CD8-positive, alpha-beta memory T cell (primary cell): ENCODE measurements around the gene ATOH8. TPM values are rescaled to one million over a fixed set of nuclear protein-coding genes. Genes with fewer than 3 reads are reported as not detected.
A peak's percentile ranks its signal among the peaks of the same experiment; 100 is the strongest.

Source experiments
- CTCF ChIA-PET: fragments of 350-600 bp; sonication (Branson Sonifier 250); formaldehyde crosslinking; loops from one replicate; lab custom pipeline; 2021; ENCODE audit warnings: antibody characterized with exemption; lab: Charles Lee
- POLR2A ChIA-PET: fragments of 350-600 bp; sonication (Branson Sonifier 250); formaldehyde crosslinking; loops from one replicate; lab custom pipeline; 2021; ENCODE audit warnings: antibody characterized with exemption; lab: Charles Lee
- DNase-seq, 5 donors: peaks; one replicate each; pipeline versions ENCODE4 v3.0.0 to v3.0.0-alpha.2; 2020 to 2022; ENCODE audit warnings: mixed read lengths in 1 of 5
- H3K27ac ChIP-seq: one replicate; pipeline ENCODE4 v1.7.0; 2013; ENCODE audit warnings: low read depth, mild to moderate bottlenecking, low read length, moderate library complexity
- H3K27me3 ChIP-seq: 2 replicates; pipeline ENCODE4 v1.7.0; 2013; ENCODE audit warnings: low read length, mild to moderate bottlenecking; ENCODE audit not compliant: insufficient read depth, poor library complexity, severe bottlenecking
- H3K36me3 ChIP-seq: 2 replicates; pipeline ENCODE4 v1.7.0; 2013; ENCODE audit warnings: mild to moderate bottlenecking, low read length, moderate library complexity; ENCODE audit not compliant: insufficient read depth
- H3K4me1 ChIP-seq: 2 replicates; pipeline ENCODE4 v1.7.0; 2013; ENCODE audit warnings: mild to moderate bottlenecking, low read length, moderate library complexity; ENCODE audit not compliant: insufficient read depth
- H3K4me3 ChIP-seq: 2 replicates; pipeline ENCODE4 v1.7.0; 2013; ENCODE audit warnings: mild to moderate bottlenecking, low read length
- H3K9me3 ChIP-seq: 2 replicates; pipeline ENCODE4 v1.7.0; 2013; ENCODE audit warnings: mild to moderate bottlenecking, low read length
- H3K27ac Mint-ChIP-seq, 8 donors: one replicate each; pipeline ENCODE4 v1.8.0; 2020 to 2021; ENCODE audit warnings: mixed read lengths in 8 of 8, mild to moderate bottlenecking in 6 of 8, inconsistent platforms in 3 of 8, moderate library complexity in 3 of 8
- H3K27me3 Mint-ChIP-seq, 2 donors: one replicate each; pipeline ENCODE4 v1.8.0; 2020 to 2021; ENCODE audit warnings: mixed read lengths in 2 of 2, mild to moderate bottlenecking in 1 of 2, moderate library complexity in 1 of 2
- H3K36me3 Mint-ChIP-seq, 3 donors: one replicate each; pipeline ENCODE4 v1.8.0; 2020 to 2021; ENCODE audit warnings: mixed read lengths in 3 of 3, inconsistent platforms in 1 of 3, mild to moderate bottlenecking in 1 of 3
- H3K4me1 Mint-ChIP-seq, 3 donors: one replicate each; pipeline ENCODE4 v1.8.0; 2020 to 2021; ENCODE audit warnings: mixed read lengths in 3 of 3, inconsistent platforms in 1 of 3, mild to moderate bottlenecking in 1 of 3
- H3K4me3 Mint-ChIP-seq, 7 donors: one replicate each; pipeline ENCODE4 v1.8.0; 2020 to 2021; ENCODE audit warnings: mixed read lengths in 7 of 7, mild to moderate bottlenecking in 6 of 7, moderate library complexity in 4 of 7, inconsistent platforms in 2 of 7
- H3K9me3 Mint-ChIP-seq, 5 donors: one replicate each; pipeline ENCODE4 v1.8.0; 2020 to 2022; ENCODE audit warnings: mixed read lengths in 5 of 5, mild to moderate bottlenecking in 3 of 5, moderate library complexity in 2 of 5, inconsistent platforms in 1 of 5
- polyA plus RNA-seq: library from polyadenylated mRNA; unstranded; fragments of 300-500 nt; fragmentation: Illumina TruSeq; gene quantifications from one replicate; pipeline ENCODE4 v1.2.3, GENCODE V29; 2021
- total RNA-seq, 2 experiments: library from RNA; stranded (reverse); gene quantifications; one replicate each; pipeline ENCODE4 v1.2.3, GENCODE V29; 2021

ATOH8 gene
- total and polyA plus RNA-seq, 3 experiments from 2014 or later, result not detected

GRCh38 chr2:85734942-85735608 is 18.7 kb upstream of the ATOH8 start:
- Mint-ChIP-seq H3K9me3 (no peaks in the 10 kb centered on the region), H3K27ac (peak overlapping the region in 1 of 8 donors; percentile 12), H3K4me1 (no peaks in the 10 kb centered on the region), H3K4me3 (no peak overlapping the region), H3K27me3 (peaks cover 9 to 37% of the 10 kb centered on the region in 2 donors), H3K36me3 (no peaks in the 10 kb centered on the region)
- Histone ChIP-seq H3K27ac (no peak overlapping the region), H3K36me3 (no peaks in the 10 kb centered on the region), H3K4me1 (no peaks in the 10 kb centered on the region), H3K4me3 (no peak overlapping the region), H3K9me3 (no peaks in the 10 kb centered on the region), H3K27me3 (no peaks in the 10 kb centered on the region)
- CTCF ChIA-PET, result no interaction called here
- POLR2A ChIA-PET, result no interaction called here
- DNase-seq, result no peak

GRCh38 chr2:85735691-85736090 is 18.1 kb upstream of the ATOH8 start:
- no peak for DNase-seq
- H3K27me3 Mint-ChIP-seq, result peaks cover 9 to 38% of the 10 kb centered on the region in 2 donors
- CTCF ChIA-PET, result no interaction called here

GRCh38 chr2:85736456-85737355 is 17.1 kb upstream of the ATOH8 start:
- Histone ChIP-seq H3K4me1 (no peaks in the 10 kb centered on the region), H3K36me3 (no peaks in the 10 kb centered on the region), H3K27ac (no peak overlapping the region), H3K9me3 (no peaks in the 10 kb centered on the region), H3K4me3 (no peak overlapping the region), H3K27me3 (no peaks in the 10 kb centered on the region)
- H3K27ac Mint-ChIP-seq, result no peak overlapping the region
- H3K4me3 Mint-ChIP-seq, result no peak overlapping the region
- CTCF ChIA-PET, result interaction anchor here (1.9 kb wide), 1 partner anchor 77 kb away, joined by 5 read pairs; no protein-coding TSS in a partner anchor
- POLR2A ChIA-PET, result no interaction called here
- no peaks in the 10 kb centered on the region for H3K9me3 Mint-ChIP-seq
- peaks cover 16 to 43% of the 10 kb centered on the region in 2 donors for H3K27me3 Mint-ChIP-seq
- DNase-seq, result no peak
- H3K36me3 Mint-ChIP-seq, result no peaks in the 10 kb centered on the region
- H3K4me1 Mint-ChIP-seq, result no peaks in the 10 kb centered on the region

More at GRCh38 chr2:85735691-85736090, 18.1 kb upstream of the ATOH8 start:
- H3K4me3 Mint-ChIP-seq, result no peak overlapping the region
- H3K36me3 Mint-ChIP-seq, result no peaks in the 10 kb centered on the region
- no peak overlapping the region for H3K4me3 ChIP-seq
- peak overlapping the region in 1 of 8 donors; percentile 13 for H3K27ac Mint-ChIP-seq
- H3K4me1 Mint-ChIP-seq, result no peaks in the 10 kb centered on the region
- H3K27me3 ChIP-seq, result no peaks in the 10 kb centered on the region
- H3K9me3 ChIP-seq, result no peaks in the 10 kb centered on the region
- no peaks in the 10 kb centered on the region for H3K9me3 Mint-ChIP-seq
- H3K27ac ChIP-seq, result no peak overlapping the region
- no peaks in the 10 kb centered on the region for H3K36me3 ChIP-seq
- no peaks in the 10 kb centered on the region for H3K4me1 ChIP-seq
- POLR2A ChIA-PET, result no interaction called here

GRCh38 chr2:85737481-85737880 is 16.3 kb upstream of the ATOH8 start:
- Histone ChIP-seq H3K4me3 (no peak overlapping the region), H3K4me1 (no peaks in the 10 kb centered on the region), H3K27ac (no peak overlapping the region), H3K27me3 (no peaks in the 10 kb centered on the region), H3K9me3 (no peaks in the 10 kb centered on the region), H3K36me3 (no peaks in the 10 kb centered on the region)
- no peak for DNase-seq
- no peaks in the 10 kb centered on the region for H3K36me3 Mint-ChIP-seq
- no peak overlapping the region for H3K27ac Mint-ChIP-seq
- H3K27me3 Mint-ChIP-seq, result peaks cover 14 to 49% of the 10 kb centered on the region in 2 donors
- H3K9me3 Mint-ChIP-seq, result no peaks in the 10 kb centered on the region
- H3K4me1 Mint-ChIP-seq, result no peaks in the 10 kb centered on the region
- ChIA-PET CTCF (interaction anchor here (1.5 to 1.9 kb wide), 2 partner anchors 8 to 76 kb away, joined by 5 read pairs; no protein-coding TSS in a partner anchor), POLR2A (no interaction called here)
- H3K4me3 Mint-ChIP-seq, result no peak overlapping the region

GRCh38 chr2:85737961-85738360 is 15.8 kb upstream of the ATOH8 start:
- no peaks in the 10 kb centered on the region for H3K4me1 ChIP-seq
- no peak overlapping the region for H3K27ac ChIP-seq
- CTCF ChIA-PET, result interaction anchor here (1.5 to 1.9 kb wide), 2 partner anchors 9 to 76 kb away, joined by 5 read pairs; no protein-coding TSS in a partner anchor
- peaks cover 13 to 52% of the 10 kb centered on the region in 2 donors for H3K27me3 Mint-ChIP-seq
- no peaks in the 10 kb centered on the region for H3K9me3 Mint-ChIP-seq
- H3K36me3 ChIP-seq, result no peaks in the 10 kb centered on the region
- H3K36me3 Mint-ChIP-seq, result no peaks in the 10 kb centered on the region
- POLR2A ChIA-PET, result no interaction called here
- H3K27me3 ChIP-seq, result peaks cover 1% of the 10 kb centered on the region
- no peaks in the 10 kb centered on the region for H3K4me1 Mint-ChIP-seq
- DNase-seq, result no peak
- no peak overlapping the region for H3K4me3 Mint-ChIP-seq
- H3K4me3 ChIP-seq, result no peak overlapping the region
- no peaks in the 10 kb centered on the region for H3K9me3 ChIP-seq
- H3K27ac Mint-ChIP-seq, result peak overlapping the region in 1 of 8 donors; percentile 21

- ChIA-PET CTCF (interaction anchor here (0.9 to 1.9 kb wide), 2 partner anchors 10 to 11 kb away, joined by 3 to 8 read pairs; no protein-coding TSS in a partner anchor), POLR2A (no interaction called here)
- Histone ChIP-seq H3K27ac (no peak overlapping the region), H3K36me3 (no peaks in the 10 kb centered on the region), H3K9me3 (no peaks in the 10 kb centered on the region), H3K4me1 (no peaks in the 10 kb centered on the region), H3K4me3 (no peak overlapping the region), H3K27me3 (peaks cover 19% of the 10 kb centered on the region)
- H3K36me3 Mint-ChIP-seq, result no peaks in the 10 kb centered on the region
- no peak for DNase-seq
- no peak overlapping the region for H3K4me3 Mint-ChIP-seq
- H3K27me3 Mint-ChIP-seq, result peaks cover 18 to 64% of the 10 kb centered on the region in 2 donors
- no peaks in the 10 kb centered on the region for H3K4me1 Mint-ChIP-seq
- no peak overlapping the region for H3K27ac Mint-ChIP-seq
- H3K9me3 Mint-ChIP-seq, result no peaks in the 10 kb centered on the region
Observed at GRCh38 chr2:85740193-85740592, 13.6 kb upstream of the ATOH8 start.

- Mint-ChIP-seq H3K9me3 (no peaks in the 10 kb centered on the region), H3K4me3 (no peak overlapping the region), H3K27me3 (peaks cover 23 to 70% of the 10 kb centered on the region in 2 donors), H3K4me1 (no peaks in the 10 kb centered on the region), H3K36me3 (no peaks in the 10 kb centered on the region), H3K27ac (no peak overlapping the region)
- DNase-seq, result no peak
- Histone ChIP-seq H3K36me3 (no peaks in the 10 kb centered on the region), H3K27me3 (peaks cover 22% of the 10 kb centered on the region), H3K9me3 (no peaks in the 10 kb centered on the region), H3K4me3 (no peak overlapping the region), H3K4me1 (no peaks in the 10 kb centered on the region), H3K27ac (no peak overlapping the region)
- ChIA-PET CTCF (interaction anchor here (1.0 to 2.4 kb wide), 4 partner anchors 9 to 338 kb away, joined by 3 to 8 read pairs (median 6); no protein-coding TSS in a partner anchor), POLR2A (no interaction called here)
Observed at GRCh38 chr2:85741211-85741832, 12.5 kb upstream of the ATOH8 start.
